Stromal cell of bone marrow (primary cell): ENCODE measurements around the gene PRDX2.
"Not testable (repeated sequence)": the region's sequence is repeated elsewhere in the genome, so short reads cannot be mapped to it uniquely, and the experiment has no call there.

Experiments
- DNase-seq: peaks from one replicate; pipeline ENCODE4 v3.0.0-alpha.2; 2012; ENCODE audit warnings: low read depth

PRDX2 gene

DNA sequence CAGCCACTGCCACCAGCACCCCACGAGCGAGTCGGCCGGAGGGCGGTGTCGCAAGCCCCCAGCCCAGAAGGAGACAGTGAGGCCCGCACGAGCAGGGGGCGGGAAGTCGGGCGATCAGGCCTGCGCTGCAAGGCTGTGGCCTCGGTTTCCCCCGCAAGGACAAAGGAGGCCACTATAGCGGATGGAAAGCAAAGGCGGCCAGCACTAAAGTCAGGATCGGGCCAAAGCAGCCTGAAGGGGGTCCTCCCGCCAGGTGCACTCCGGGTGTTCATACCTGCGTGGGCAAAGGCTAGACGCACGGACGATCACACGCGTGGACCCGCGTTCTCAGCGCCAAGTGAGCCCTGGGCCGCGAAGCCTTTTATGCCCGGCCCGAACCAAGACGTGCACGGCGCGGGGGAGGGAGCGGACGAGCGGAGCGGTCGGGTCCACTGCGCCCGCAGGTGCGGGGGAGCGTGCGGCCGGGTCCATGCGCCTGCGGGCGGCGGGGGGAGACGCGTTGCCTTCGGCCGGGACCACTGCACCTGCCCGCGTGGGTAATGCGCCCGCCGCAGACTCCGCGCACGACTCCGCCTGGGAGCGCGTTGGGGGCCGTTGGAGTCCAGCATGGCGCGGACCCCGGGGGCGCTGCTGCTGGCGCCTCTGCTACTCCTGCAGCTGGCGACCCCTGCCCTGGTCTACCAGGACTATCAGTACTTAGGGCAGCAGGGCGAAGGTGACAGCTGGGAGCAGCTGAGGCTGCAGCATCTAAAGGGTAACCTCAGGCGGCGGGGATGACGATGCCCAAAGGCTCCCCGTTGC is at the start of gene PRDX2, which contains the start of gene THSD8:
Gene PRDX2, minus strand, starts transcription at position 335 of the 801 bp plus-strand sequence. CDS start 539 bp downstream, outside the sequence.
Gene THSD8, plus strand, starts transcription at position 604 of the 801 bp plus-strand sequence. Its CDS starts 3 bp downstream, at position 607.
- DNase-seq, result no peak

DNA sequence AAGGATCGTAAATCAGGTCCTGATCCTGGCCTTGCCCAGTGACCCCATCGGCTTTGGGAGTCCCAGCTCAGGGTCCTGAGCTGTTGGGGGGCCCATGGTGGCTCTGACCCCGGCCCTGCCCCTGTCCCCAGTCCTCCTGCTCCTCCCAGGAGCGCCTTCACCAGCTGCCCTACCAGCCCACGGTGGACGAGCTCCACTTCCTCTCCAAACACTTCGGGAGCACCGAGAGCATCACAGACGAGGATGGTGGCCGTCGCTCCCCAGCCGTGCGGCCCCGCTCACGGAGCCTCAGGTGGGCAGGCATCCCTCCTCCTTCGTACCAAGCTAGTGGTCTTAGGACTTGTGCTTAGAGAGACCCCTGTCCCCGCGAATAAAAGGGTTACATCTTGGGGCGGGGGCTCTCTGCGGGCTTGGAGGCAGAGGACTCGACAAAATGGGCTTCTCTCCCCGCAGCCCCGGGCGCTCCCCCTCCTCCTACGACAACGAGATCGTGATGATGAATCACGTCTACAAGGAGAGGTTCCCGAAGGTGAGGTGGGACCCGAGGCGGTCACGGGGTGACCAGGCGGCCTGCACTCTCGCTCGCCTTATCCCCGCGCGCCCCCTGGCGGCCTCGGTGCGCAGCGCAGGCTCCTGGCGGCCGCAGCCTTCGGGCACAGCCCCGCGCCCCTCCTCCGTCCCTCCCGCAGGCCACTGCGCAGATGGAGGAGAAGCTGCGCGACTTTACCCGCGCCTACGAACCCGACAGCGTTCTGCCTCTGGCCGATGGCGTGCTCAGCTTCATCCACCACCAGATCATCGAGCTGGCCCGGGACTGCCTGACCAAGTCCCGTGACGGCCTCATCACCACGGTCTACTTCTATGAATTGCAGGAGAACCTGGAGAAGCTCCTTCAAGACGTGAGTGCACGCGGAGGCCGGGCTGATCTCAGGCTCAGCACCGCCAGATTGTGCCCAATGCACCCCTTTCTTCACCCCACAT is 45.8 kb upstream of the PRDX2 start:
- peak; percentile 60 for DNase-seq

DNA sequence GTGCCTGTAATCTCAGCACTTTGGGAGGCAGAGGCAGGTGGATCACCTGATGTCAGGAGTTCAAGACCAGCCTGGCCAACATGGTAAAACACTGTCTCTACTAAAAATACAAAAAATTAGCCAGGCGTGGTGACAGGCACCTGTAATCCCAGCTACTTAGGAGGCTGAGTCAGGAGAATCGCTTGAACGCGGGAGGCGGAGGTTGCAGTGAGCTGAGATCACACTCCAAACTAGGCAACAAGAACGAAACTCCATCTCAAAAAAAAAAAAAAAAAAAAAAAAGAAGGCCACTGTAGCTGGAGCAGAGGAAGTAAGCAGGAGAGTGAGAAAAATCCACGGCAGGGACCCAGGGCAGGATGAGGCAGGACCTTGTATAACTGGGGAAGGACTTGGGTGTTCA is 45.0 kb upstream of the PRDX2 start:
- DNase-seq, result not testable (repeated sequence)

DNA sequence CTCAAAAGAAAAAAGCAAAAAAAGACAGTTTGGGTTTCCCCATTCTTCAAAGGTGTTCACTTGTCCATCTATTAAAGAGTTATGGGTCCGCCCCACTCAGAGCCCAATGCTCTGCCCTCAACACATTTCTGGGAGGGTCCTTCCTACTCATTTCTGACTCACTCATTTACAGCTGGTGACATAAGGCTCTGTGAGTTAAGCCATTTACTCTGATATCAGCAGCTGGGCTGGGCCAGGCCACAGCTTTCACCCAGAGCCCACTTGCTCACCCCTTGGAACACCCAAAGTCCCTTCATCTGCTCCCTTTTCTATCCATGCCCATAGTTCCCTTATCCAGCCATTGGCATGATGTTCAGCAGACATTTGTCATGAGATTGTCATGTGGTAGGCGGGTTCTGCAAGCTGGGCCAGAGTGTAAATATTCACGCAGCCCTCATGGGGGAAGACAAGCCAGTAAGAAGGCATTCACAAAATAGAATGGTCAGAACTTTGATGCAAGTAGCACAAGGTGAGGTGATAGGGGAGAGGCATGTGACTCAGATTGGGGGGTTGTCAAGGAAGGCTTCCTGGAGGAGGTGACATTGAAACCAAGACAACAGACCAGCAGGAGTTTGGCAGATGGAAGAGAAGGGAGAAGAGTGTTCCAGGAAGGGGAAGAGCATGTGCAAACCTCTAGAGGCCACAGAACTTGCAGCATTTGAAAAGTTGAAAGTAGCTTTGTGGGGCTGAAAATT is 42.6 kb upstream of the PRDX2 start:
- no peak for DNase-seq

DNA sequence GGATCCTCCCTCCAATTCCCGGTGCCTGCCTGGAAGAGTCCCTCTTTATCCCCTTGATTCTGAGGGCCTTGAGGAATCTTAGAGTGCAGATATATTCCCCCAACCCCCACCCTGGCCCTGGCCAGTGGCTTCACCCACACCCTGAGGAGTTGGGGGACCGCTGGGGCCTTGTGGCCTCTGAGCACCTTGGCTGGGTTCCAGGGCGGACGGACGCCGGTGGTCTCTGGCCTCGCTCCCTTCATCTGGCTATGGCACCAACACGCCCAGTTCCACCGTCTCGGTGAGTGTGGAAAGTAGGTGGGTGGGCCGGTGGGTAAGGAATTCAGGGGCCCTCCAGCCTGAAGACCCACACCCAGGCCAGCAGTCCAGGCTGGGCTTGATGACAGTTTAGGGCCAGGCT is 41.7 kb upstream of the PRDX2 start:
- DNase-seq, result no peak

DNA sequence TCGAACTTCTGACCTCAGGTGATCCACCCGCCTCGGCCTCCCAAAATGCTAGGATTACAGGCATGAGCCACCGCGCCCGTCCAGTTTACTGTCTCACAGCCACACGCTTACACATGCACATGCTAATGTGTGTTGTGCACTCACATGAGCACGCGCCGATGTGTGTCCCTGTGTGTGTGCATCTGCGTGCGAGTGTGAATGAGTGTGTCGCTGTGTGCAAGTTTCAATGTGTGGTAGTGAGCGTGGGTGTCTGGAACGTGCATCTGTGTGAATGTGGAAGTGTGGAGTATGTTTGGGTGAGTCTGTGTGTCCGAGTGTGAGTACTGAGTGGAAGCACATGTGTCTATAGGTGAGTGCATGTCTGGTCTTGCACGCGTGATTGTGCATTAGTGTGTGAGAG is 40.9 kb upstream of the PRDX2 start:
- DNase-seq, result no peak

DNA sequence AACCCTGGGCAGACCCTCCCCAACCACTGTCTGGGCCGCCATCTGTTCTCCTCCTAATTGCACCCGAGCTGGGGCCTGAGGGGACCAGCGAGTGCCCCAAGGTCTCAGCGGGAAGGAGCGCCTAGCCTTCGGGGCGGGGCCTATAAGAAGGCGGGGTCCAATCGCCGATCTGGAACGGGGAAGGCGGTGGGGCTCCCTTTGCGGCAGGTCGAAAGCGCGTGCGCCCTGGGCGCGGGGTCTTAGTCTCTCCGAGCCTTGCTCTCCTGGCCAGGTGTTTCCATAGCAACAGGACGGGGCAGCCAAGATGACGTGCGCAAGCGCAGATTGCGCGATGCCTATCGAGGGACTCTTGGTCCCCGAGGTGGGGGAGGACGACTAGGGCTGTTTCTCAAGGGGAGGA is 39.5 kb upstream of the PRDX2 start:
- no peak for DNase-seq

DNA sequence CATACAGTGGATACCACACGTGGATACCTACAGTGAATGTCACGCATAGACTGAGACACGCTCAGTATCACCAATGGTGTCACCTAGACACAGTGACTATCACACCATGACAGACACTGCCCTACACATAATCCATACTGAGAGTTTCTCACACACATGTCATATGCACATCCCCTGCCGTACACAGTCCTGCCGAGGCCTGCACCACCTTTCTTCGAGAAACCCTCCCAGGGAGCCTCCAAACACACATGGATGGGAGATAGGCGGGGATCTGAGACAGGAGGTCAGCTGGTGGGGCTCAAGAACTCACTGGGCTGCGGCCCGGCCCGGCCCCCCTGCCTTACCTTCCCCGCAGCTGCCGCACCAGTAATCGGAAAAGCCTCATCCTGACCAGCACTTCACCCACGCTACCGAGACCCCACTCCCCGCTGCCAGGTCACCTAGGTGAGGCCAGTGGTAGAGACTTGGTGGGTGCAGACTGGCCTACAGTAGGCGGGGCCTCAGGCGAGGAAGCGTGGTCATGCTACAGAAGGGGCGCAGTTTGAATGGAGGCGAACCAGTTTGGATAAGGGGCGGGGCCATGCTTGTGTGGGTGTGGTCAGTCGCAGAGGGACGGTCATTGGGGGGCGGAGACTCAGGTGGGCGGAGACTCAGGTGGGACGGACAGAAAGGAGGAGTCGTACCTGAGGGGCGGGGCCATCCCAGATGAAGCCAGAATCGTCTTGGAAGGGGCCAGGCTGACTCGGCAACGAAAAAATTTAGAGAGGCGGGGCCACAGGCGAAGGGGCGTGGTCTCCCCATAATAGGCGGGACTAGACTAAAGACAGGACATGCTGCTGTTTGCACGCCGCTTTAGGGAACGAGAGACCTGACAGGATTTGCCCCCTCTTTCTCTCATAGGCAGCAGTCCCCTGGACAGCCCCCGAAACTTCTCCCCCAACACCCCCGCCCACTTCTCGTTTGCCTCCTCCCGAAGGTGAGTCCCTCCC is 38.8 kb upstream of the PRDX2 start:
- no peak for DNase-seq

DNA sequence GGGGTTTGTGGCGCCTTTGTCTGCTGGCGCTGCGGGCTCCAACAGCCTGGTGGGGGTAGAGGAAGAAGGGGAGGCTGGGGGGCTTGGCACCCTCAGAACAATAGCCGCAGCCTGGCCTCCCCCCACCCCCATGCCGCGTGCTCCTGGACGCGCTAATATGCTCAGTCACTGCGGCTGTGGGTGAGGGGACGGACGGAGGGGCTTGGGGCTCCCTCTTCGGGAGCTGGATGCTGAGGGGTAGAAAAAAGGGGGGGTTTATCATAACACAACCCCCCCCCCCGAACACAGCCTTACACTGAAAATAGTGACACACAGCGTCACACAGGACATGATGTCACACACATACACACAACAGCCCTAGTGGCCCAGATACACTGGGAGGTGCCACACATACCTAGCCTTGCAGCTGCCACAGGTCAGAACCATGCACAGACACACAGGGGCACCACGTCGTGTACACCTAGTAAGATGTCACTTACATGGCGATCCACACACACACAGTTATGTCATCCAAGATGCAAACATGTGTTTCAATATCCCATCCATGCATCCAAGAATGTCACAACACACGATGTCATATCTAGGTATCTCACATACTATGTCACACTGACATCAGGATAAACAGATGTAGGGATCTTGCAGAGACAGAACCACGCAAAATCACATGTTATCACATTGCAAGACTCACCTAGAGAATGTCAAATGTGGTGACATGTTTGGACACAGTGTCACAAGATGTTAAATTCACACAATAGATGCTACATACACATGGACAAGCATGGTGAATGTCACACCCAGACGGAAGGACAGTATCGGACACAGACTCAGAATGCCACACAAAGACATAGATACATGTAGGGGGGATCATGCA is 37.5 kb upstream of the PRDX2 start:
- DNase-seq, result no peak

DNA sequence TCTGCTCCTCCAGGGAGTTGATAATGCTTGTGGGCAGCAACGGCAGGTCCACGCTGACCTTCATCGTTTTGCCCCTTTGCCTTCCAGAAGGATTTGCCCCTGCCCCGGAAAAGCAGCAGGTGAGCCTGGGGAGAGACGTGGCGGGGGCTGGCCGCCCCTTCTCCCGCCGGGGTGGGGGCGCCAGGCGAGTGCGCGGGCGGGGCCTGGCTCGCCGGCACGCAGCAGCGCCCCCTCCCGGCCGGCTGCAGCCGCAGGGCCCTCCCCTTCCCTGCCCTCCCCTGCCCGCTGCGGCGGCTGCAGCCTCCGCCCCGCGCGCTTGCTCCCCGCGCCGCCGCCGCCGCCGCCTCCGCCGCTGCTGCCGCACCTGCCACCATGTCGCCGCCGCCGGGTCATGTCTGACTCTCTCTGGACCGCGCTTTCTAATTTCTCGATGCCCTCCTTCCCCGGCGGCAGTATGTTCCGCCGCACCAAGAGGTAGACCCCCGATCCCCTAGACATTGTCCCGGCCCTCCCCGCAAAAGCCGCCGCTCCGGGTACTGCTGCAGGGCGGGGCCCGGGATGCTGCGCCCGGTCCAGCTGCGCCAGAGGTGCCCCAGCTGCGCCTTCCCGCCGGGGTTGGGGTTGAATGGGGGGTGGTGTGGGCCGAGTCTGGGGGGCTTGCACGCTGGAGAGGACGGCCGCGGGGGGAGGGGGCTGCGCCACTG is 36.7 kb upstream of the PRDX2 start, which contains the start of gene MAST1:
Gene MAST1, plus strand, starts transcription at position 334 of the 704 bp plus-strand sequence. Its CDS starts 58 bp downstream, at position 392.
- no peak for DNase-seq

DNA sequence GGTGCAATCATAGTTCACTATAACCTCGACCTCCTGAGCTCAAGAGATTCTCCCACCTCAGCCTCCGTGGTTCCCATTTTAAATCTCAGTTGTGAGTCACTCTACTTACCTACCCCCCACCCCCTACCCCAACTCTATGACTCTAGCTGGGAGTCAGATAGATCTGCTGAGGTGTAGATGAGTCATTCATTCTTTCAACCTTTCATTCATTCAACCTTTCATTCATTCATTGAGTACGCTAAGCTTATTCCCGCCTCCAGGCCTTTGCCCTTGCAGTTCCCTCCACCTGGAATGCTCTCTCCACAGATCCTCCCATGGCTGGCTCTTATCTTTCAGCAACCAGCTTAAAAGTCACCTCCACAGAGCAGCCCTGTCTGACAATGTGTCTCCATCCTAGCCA is 35.6 kb upstream of the PRDX2 start:
- DNase-seq, result no peak

DNA sequence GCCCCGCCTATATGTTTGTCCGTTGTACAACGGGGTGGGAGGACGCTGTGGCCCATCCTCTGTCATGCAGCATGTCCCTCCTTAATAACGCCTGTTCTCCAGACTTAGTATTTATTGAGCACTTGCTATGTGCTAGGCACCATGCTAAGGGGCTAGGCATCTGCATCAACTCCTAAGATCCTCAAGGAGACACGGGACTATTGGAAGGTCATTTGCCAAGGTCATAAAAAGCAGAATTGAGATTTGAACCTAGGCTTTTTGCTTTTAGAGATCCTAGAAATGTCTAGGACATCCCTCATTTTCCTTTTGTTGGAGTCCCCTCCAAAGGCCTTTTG is 34.9 kb upstream of the PRDX2 start:
- DNase-seq, result no peak

DNA sequence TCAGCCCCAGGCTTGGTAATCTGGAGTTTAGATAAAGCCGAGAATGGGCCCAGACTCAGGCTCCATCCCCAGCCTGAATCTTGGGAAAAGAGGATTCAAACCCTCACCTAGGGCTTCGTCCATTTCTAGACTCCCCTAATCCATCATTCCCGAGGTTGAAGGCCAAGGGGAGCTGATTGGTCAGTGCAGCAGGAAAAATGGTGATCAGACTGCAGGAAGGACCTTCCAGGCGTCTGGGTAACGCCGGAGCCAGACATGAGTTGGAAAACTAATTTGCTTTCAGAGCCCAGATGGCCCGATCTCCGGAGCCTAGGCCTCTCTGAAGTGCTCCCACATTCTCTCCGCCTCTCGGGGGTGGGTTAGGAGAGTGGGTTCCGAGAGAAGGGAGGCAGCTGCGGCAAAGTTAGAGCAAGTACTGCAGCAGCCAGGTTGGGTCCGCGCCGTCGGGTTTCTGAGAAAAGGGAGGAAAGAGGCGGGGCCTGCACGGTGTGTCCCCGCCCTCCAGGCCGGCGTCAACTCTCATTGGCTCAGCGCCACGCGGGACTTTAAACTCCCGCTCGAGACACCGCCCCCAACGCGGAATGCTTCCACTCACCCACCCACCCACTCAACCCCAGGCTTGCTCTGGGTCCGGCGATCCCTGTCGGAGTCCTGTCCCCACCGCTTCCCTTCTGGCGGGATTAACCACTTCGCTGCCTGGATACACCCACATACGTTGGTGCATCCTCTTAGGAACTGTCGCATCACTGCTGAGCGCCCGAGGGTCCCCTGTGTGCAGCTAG is 33.6 kb upstream of the PRDX2 start:
- no peak for DNase-seq

DNA sequence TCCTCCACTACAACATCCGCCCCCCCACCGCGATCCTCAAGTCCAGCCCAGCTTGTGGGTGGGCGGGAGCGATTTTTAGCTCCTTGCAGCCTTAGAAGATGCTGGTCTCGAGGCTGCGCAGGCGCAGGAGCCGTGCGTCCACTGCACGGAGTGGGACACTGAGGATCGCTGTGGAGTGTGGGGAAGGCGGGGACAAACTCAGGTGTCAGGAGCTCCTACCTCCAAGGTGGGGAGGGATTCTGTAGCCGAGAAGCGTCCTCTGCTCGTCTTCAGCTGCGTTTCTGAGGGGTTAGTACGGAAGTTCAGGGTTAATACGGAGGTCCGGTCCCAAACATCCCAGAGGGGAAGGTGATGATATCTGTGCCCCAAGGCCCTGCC is 33.0 kb upstream of the PRDX2 start, which contains the start of gene RTBDN:
Gene RTBDN, minus strand, starts transcription at position 14 of the 378 bp plus-strand sequence. CDS start 4,600 bp downstream, outside the sequence.
- no peak for DNase-seq

DNA sequence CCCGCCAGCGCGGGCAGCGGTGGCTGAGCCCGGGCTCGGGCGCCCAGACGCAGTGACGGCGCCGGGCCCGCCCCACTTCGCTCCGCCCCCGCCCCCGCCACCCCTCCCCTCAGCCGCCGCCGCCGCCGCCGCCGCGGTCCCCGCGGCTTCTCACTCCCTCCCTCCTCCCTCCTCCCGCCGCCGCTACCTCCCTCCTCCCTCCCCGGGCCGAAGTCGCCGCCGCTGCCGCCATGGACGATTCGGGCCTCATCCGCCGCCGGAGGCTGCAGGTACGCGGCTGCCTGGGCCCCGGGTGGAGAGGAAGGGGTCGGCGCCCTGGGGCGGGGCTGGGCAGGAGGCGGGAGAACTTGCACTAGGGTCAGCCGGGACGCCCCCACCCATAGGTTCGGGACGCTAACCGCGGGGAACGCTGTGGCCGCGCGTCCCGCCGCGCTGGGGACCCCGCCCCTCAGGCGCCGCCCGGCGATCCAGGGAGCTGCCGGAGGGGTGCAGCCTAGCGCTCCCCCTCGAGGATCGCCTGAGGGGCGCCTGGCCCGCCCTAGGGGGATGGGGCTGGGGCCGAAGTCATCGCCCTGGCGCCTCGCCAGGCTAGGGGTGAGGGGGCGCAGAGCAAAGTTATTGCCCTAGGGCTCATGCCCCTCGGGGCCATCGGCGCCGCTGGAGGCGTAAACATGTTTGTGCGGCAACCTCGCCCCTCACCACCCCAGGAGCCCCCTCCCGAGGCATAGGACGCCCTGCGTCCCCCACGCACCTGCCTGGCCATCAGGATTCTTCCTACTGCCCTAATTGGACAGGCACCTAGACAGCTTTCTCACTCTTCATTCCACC is 32.4 kb upstream of the PRDX2 start:
- DNase-seq, result no peak

DNA sequence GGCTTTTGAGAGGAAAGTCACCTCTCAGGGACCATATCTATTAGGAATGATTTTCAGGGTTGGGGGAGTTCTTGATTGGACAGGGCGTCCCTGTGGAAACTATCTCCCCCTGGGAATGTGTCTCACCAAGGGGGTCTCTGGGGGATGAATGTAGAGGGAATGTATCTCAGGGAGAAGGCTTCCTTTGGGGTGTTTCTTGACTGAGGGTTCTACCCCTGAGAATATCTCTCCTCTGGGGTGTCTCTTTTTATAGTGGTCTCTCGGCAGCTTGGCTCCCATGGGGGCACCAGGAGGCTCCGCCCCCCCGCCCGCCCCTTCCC is 31.8 kb upstream of the PRDX2 start:
- no peak for DNase-seq

DNA sequence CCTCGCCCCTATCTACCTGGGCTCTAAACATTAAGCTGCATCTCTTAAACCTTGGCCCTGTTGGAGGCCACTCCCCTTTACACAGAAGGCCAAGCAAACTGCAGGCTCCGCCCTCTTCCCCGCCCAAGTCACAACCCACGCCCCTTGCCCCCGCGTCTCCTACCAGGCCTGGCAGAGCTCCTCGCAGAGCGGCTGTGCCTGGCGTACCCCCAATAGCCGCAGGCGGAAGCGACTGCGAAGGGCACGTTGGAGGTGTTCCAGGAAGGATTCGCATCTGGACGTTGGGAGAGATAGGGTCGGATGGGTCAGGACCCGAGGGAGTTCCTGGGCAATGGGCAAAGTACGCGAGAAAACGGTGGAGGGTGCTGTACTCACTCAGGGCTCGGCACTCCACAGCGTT is 26.9 kb upstream of the PRDX2 start:
- DNase-seq, result no peak
